ENCODE results near the gene SCAF4.
"Not testable (repeated sequence)": the region's sequence is repeated elsewhere in the genome, so short reads cannot be mapped to it uniquely, and the experiment has no call there.

The SCAF4 gene

DNA sequence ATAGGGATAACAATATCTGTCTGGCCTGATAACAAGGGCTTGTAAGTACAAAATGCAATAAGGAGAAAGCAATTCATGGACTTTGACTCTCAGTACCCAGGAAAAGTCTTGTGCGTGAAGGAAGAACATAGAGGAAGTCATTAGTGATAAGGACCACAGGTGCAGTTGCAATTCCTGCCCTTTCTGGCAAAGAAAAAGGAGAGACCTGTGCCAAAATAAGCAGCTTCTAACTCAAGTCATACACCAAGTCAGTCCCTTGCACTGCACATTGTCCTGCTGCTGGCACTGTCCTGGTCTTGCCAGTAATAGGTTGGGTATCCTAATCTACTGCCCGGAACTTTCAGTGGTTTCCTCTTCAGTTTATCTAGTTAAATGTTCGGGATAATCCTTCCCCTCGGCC is 87.3 kb downstream of the SCAF4 start:
- no peak for DNase-seq (ENCODE audit: low read depth in 2 of 3, low spot score in 2 of 3)

GRCh38 chr21:31641416-31641922 is 90.4 kb downstream of the SCAF4 start:
- DNase-seq (ENCODE audit: low read depth in 2 of 3, low spot score in 2 of 3) = no peak

DNA sequence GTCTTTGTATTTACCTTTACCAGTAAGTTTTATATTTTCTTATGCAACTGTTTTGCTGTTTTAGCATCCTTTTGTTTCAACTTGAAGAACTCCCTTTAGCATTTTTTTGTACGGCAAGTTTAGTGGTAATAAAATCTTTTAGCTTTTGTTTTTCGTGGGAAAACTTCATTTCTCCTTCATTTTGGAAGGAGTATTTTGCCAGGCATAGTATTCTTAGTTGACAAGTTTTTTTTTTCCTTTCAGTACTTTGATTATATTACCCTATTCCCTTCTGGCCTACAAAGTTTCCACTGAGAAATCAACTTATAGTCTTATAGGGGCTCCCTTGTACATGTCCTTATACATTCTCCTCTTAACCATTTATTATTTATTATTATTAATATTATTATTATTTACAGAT is 95.0 kb downstream of the SCAF4 start:
- no peak for DNase-seq (ENCODE audit: low read depth in 2 of 3, low spot score in 2 of 3)

DNA sequence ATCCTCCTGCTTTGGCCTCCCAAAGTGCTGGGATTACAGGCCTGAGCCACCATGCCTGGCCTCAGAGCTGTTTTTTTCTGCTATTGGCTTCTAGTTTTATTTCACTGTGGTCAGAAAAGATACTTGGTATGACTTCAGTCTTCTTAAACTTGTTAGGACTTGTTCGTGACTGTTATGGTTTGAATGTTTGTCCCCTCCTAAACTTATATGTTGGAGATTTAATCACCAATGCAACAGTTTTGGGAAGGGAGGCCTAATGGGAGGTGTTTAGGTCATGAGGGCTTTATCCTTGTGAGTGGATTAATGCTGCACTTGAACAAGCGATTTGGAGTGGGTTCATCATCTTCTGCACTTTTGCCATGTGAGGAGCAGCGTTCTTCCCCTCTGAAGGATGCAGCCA is 96.9 kb downstream of the SCAF4 start:
- DNase-seq (ENCODE audit: low read depth in 2 of 3, low spot score in 2 of 3) = no peak

DNA sequence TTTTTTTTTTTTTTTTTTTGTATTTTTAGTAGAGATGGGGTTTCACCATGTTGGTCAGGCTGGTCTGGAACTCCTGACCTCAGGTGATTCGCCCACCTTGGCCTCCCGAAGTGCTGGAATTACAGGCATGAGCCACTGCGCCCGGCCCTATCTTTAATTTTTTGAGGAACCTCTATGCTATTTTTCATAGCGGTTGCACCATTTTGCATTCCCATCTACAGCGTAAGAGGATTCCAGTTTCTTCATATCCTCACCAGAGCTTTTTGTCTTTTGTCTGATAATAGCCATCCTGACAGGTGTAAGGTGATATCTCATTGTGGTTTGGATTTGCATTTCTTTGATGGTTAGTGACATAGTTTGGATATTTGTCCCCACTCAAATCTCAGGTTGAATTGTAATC is 100.0 kb downstream of the SCAF4 start:
- not testable (repeated sequence) for DNase-seq (ENCODE audit: low read depth in 2 of 3, low spot score in 2 of 3)

- no peak for DNase-seq (ENCODE audit: low read depth in 2 of 3, low spot score in 2 of 3)
These were observed 101.8 kb downstream of the SCAF4 start for GRCh38 chr21:31629972-31630711.

DNA sequence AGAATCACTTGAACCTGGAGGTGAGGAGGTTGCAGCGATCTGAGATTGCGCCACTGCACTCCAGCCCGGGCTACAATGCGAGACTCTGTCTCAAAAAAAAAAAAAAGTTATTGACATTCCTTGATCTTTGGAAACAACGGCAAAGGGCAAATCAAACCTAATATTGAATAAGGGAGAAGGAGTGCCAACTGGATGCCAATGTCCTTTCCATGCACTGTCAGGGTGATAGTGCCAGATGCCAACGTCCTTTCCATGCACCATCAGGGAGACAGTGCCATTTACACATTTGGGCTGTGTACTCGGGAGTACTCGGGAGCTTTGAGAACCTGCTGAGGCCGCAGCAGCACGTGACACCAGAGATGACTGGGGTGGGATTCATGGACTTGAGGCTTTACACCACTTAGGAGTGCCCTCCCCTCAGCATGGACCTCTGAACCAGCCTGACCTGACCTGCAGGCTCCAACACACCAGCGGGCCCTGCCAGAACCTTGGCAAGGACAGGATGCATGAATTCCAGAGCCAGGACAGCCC is 106.9 kb downstream of the SCAF4 start:
- no peak for DNase-seq (ENCODE audit: low read depth in 2 of 3, low spot score in 2 of 3)

GRCh38 chr21:31624181-31624580 is 107.7 kb downstream of the SCAF4 start:
- no peak for DNase-seq (ENCODE audit: low read depth in 2 of 3, low spot score in 2 of 3)

DNA sequence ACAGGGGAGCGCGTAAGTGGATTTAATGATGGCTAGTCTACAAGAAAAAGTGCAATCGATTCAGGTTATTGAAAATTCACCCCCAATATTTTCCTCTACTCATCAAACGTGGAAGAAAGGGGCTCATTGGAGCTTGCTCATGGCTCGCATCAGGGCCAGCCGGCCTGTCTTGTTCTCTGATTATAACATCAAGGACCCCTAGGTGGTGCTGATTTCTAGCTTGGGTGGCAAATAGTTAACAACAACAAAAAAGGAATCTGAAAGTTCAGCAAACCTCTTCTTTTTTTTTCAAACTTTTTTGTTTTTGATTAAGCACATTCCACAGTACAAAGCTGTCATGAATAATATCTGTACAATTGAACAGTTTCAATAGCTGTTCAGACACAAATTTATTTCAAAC is 108.3 kb downstream of the SCAF4 start:
- no peak for DNase-seq (ENCODE audit: low read depth in 2 of 3, low spot score in 2 of 3)

DNA sequence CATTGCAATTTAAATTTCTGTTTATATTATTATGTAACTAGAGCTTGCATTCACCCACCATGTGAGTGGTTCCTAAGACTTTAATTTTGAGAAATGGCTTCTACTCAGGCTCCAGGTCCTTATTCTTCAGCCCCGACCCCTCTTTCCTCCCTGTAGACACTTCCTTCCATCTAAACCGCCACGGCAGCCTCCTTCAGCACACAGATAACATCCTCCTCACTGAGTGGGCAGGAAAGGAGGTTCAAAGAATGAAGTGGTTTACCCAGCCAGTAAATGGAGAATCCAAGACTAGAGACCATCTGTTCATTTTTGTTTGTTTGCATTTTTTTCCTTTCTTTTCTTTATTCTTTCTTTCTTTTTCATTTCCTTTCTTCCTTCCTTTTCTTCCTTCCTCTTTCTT is 109.5 kb downstream of the SCAF4 start:
- DNase-seq (ENCODE audit: low read depth in 2 of 3, low spot score in 2 of 3) = no peak
